ENCODE data around the gene KRTAP23-1.
A peak's percentile ranks its signal among the peaks of the same experiment; 100 is the strongest.

KRTAP23-1 gene

GRCh38 chr21:30348506-30348905 lies at the start of gene KRTAP23-1:
KRTAP23-1 (minus strand) TSS chr21:30348606; CDS start chr21:30348606, 0 bp downstream.
- DNase-seq (ENCODE audit: low spot score), result no peak

- no peak for DNase-seq (ENCODE audit: low spot score)
Measured at GRCh38 chr21:30395731-30396130, 47.3 kb upstream of the KRTAP23-1 start, which contains the start of gene KRTAP13-1. KRTAP13-1 (plus strand) TSS chr21:30396031; CDS start chr21:30396087, 56 bp downstream.

- DNase-seq (ENCODE audit: low spot score), result no peak
Measured at GRCh38 chr21:30391492-30392025, 43.2 kb upstream of the KRTAP23-1 start.

- DNase-seq (ENCODE audit: low spot score), result no peak
Measured at GRCh38 chr21:30382201-30382600, 33.8 kb upstream of the KRTAP23-1 start.

- no peak for DNase-seq (ENCODE audit: low spot score)
Measured at GRCh38 chr21:30372139-30372770, 23.8 kb upstream of the KRTAP23-1 start, which contains the start of gene KRTAP13-2. KRTAP13-2 (minus strand) TSS chr21:30372271; CDS start chr21:30372213, 58 bp downstream.

- no peak for DNase-seq (ENCODE audit: low spot score)
Measured at GRCh38 chr21:30355906-30356305, 7.5 kb upstream of the KRTAP23-1 start.

- no peak for DNase-seq (ENCODE audit: low spot score)
Measured at GRCh38 chr21:30354308-30355005, 6.1 kb upstream of the KRTAP23-1 start.

- DNase-seq (ENCODE audit: low spot score), result no peak
Measured at GRCh38 chr21:30351534-30351933, 3.1 kb upstream of the KRTAP23-1 start.

- DNase-seq (ENCODE audit: low spot score), result no peak
Measured at GRCh38 chr21:30349572-30349971, 1.2 kb upstream of the KRTAP23-1 start.

- DNase-seq (ENCODE audit: low spot score), result no peak
Measured at GRCh38 chr21:30345014-30345413, 3.4 kb downstream of the KRTAP23-1 start.

GRCh38 chr21:30340714-30341573 lies 7.5 kb downstream of the KRTAP23-1 start:
- peak; percentile 3 for DNase-seq (ENCODE audit: low spot score)

- no peak for DNase-seq (ENCODE audit: low spot score)
Measured at GRCh38 chr21:30338717-30339116, 9.7 kb downstream of the KRTAP23-1 start.

GRCh38 chr21:30337772-30338171 lies 10.6 kb downstream of the KRTAP23-1 start:
- DNase-seq (ENCODE audit: low spot score), result no peak

GRCh38 chr21:30337276-30337744 lies 11.1 kb downstream of the KRTAP23-1 start, which contains the start of gene KRTAP27-1:
KRTAP27-1 (minus strand) TSS chr21:30337694; CDS start chr21:30337668, 26 bp downstream.
- no peak for DNase-seq (ENCODE audit: low spot score)

- no peak for DNase-seq (ENCODE audit: low spot score)
Measured at GRCh38 chr21:30336596-30336995, 11.8 kb downstream of the KRTAP23-1 start.

GRCh38 chr21:30333736-30334135 lies 14.7 kb downstream of the KRTAP23-1 start:
- no peak for DNase-seq (ENCODE audit: low spot score)

- no peak for DNase-seq (ENCODE audit: low spot score)
Measured at GRCh38 chr21:30332681-30333080, 15.7 kb downstream of the KRTAP23-1 start.

GRCh38 chr21:30329203-30329875 lies 19.1 kb downstream of the KRTAP23-1 start:
- DNase-seq (ENCODE audit: low spot score), result no peak

GRCh38 chr21:30326390-30326789 lies 22.0 kb downstream of the KRTAP23-1 start:
- DNase-seq (ENCODE audit: low spot score), result no peak

- DNase-seq (ENCODE audit: low spot score), result no peak
Measured at GRCh38 chr21:30320215-30320614, 28.2 kb downstream of the KRTAP23-1 start, which contains the start of gene KRTAP26-1. KRTAP26-1 (minus strand) TSS chr21:30320315; CDS start chr21:30320035, 280 bp downstream.

GRCh38 chr21:30315701-30316100 lies 32.7 kb downstream of the KRTAP23-1 start:
- DNase-seq (ENCODE audit: low spot score), result no peak
